HL-60 (cell line): ENCODE results near the gene EML2.

Source experiments
- GABPA ChIP-seq: IDR thresholded peaks from 2 replicates; pipeline ENCODE4 v1.6.1; 2012; ENCODE audit warnings: low read depth
- POLR2AphosphoS5 ChIP-seq: IDR thresholded peaks from 2 replicates; pipeline ENCODE4 v1.6.1; 2012; ENCODE audit warnings: low read depth
- TF ChIP-seq, protein P1 (sequence below): IDR thresholded peaks from one replicate; pipeline ENCODE4 v1.5.1; 2011; ENCODE audit warnings: low read length, control low read depth, inconsistent platforms; ENCODE audit not compliant: insufficient read depth
- TF ChIP-seq, protein P2 (sequence below): IDR thresholded peaks from 2 replicates; pipeline ENCODE4 v1.6.1; 2012; ENCODE audit warnings: low read depth; ENCODE audit not compliant: insufficient replicate concordance

DNA sequence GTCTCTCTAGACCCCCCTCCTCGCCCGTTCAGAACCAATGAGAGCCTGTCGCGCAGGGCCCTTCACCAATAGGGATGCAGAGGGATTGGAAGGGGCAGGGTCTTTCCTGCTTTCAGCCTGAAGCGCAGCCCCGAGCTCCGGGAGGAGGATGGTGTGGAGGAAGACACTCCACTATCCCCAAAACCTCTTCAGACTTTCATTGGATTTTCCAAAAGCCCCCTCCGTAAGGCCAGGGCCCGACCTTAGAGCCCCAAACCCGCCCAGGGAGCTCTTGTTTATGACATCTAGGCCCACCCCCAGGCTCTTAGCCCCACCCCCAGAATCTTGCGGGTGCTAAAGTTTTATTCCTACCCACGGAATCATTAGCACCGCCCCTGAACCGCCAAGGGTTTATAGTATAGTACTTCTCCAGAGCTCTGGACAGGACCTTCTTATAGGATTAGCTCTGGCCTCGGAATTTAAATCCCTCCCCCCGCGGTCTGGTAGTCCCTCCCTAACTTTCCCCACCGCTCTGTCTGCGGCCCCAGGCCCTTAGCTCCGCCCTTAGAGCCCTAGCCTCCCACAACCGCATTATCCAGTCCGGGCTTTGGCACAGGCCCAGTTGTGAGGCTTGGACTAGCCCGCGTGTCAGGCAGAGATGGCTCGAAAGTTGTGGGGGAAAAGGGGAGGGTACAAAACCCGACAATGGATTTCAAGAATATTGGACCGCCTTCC lies 6.6 kb upstream of the EML2 start:
- TF ChIP-seq, protein P1, sequence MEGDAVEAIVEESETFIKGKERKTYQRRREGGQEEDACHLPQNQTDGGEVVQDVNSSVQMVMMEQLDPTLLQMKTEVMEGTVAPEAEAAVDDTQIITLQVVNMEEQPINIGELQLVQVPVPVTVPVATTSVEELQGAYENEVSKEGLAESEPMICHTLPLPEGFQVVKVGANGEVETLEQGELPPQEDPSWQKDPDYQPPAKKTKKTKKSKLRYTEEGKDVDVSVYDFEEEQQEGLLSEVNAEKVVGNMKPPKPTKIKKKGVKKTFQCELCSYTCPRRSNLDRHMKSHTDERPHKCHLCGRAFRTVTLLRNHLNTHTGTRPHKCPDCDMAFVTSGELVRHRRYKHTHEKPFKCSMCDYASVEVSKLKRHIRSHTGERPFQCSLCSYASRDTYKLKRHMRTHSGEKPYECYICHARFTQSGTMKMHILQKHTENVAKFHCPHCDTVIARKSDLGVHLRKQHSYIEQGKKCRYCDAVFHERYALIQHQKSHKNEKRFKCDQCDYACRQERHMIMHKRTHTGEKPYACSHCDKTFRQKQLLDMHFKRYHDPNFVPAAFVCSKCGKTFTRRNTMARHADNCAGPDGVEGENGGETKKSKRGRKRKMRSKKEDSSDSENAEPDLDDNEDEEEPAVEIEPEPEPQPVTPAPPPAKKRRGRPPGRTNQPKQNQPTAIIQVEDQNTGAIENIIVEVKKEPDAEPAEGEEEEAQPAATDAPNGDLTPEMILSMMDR: no peak
- TF ChIP-seq, protein P2, sequence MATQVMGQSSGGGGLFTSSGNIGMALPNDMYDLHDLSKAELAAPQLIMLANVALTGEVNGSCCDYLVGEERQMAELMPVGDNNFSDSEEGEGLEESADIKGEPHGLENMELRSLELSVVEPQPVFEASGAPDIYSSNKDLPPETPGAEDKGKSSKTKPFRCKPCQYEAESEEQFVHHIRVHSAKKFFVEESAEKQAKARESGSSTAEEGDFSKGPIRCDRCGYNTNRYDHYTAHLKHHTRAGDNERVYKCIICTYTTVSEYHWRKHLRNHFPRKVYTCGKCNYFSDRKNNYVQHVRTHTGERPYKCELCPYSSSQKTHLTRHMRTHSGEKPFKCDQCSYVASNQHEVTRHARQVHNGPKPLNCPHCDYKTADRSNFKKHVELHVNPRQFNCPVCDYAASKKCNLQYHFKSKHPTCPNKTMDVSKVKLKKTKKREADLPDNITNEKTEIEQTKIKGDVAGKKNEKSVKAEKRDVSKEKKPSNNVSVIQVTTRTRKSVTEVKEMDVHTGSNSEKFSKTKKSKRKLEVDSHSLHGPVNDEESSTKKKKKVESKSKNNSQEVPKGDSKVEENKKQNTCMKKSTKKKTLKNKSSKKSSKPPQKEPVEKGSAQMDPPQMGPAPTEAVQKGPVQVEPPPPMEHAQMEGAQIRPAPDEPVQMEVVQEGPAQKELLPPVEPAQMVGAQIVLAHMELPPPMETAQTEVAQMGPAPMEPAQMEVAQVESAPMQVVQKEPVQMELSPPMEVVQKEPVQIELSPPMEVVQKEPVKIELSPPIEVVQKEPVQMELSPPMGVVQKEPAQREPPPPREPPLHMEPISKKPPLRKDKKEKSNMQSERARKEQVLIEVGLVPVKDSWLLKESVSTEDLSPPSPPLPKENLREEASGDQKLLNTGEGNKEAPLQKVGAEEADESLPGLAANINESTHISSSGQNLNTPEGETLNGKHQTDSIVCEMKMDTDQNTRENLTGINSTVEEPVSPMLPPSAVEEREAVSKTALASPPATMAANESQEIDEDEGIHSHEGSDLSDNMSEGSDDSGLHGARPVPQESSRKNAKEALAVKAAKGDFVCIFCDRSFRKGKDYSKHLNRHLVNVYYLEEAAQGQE: no peak
- TF ChIP-seq GABPA: no peak
- TF ChIP-seq POLR2AphosphoS5: no peak
